GM12891 (cell line): ENCODE results near the gene KCNK15.

ENCODE experiments used
- POLR2A ChIP-seq: IDR thresholded peaks from 2 replicates; pipeline ENCODE4 v1.6.1; 2011; ENCODE audit warnings: low read depth, low read length, control low read depth
- POLR2AphosphoS5 ChIP-seq: IDR thresholded peaks from 2 replicates; pipeline ENCODE4 v1.6.1; 2011; ENCODE audit warnings: low read depth, low read length, control low read depth
- TAF1 ChIP-seq: IDR thresholded peaks from 2 replicates; pipeline ENCODE4 v1.6.1; 2011; ENCODE audit warnings: low read depth, low read length, control low read depth

DNA sequence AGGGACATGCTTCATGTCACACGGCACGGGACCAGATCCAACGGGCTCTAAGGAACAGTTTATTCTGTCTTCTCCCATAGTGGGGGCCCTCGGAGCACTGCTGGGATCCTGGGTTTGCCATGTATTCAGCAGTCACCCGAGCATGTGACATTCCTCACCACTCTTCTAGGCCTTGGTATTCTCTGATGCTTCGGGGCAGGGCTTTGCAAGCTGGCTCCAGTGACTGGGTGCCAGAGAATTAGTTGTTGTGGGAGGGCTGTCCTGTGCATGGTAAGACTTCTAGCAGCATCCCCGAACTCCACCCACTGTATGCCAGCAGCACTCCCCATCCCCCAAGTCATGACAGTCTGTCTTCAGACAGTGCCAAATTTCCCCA, 25.1 kb upstream of the KCNK15 start:
- TF ChIP-seq POLR2AphosphoS5: no peak
- no peak for TF ChIP-seq POLR2A
- TF ChIP-seq TAF1: no peak
